ENCODE results near the gene SLC22A8.

- TF ChIP-seq, protein P1, sequence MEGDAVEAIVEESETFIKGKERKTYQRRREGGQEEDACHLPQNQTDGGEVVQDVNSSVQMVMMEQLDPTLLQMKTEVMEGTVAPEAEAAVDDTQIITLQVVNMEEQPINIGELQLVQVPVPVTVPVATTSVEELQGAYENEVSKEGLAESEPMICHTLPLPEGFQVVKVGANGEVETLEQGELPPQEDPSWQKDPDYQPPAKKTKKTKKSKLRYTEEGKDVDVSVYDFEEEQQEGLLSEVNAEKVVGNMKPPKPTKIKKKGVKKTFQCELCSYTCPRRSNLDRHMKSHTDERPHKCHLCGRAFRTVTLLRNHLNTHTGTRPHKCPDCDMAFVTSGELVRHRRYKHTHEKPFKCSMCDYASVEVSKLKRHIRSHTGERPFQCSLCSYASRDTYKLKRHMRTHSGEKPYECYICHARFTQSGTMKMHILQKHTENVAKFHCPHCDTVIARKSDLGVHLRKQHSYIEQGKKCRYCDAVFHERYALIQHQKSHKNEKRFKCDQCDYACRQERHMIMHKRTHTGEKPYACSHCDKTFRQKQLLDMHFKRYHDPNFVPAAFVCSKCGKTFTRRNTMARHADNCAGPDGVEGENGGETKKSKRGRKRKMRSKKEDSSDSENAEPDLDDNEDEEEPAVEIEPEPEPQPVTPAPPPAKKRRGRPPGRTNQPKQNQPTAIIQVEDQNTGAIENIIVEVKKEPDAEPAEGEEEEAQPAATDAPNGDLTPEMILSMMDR (conservative IDR thresholded peaks at IDR 0.05; ENCODE audit: low read depth in 2 of 2) = no peak
- TF ChIP-seq EZH2 (IDR thresholded peaks at IDR 0.05; ENCODE audit: low read depth, unreplicated experiment) (no peak), CREB1 (CRISPR knock-in tag; IDR thresholded peaks at IDR 0.05; ENCODE audit: low read depth) (no peak), POLR2AphosphoS5 (IDR thresholded peaks at IDR 0.05; ENCODE audit: low read depth) (no peak), JUNB (IDR thresholded peaks at IDR 0.05; ENCODE audit: unreplicated experiment) (no peak), REST (IDR thresholded peaks at IDR 0.05; ENCODE audit: unreplicated experiment) (no peak), EZH2phosphoT487 (IDR thresholded peaks at IDR 0.05; ENCODE audit: unreplicated experiment) (no peak), ZNF114 (CRISPR knock-in tag; IDR thresholded peaks at IDR 0.05) (no peak), STAT1 (IDR thresholded peaks at IDR 0.05; ENCODE audit: unreplicated experiment) (no peak), ZNF331 (CRISPR knock-in tag; IDR thresholded peaks at IDR 0.05; ENCODE audit: low read depth) (no peak)
- TF ChIP-seq, protein P2, sequence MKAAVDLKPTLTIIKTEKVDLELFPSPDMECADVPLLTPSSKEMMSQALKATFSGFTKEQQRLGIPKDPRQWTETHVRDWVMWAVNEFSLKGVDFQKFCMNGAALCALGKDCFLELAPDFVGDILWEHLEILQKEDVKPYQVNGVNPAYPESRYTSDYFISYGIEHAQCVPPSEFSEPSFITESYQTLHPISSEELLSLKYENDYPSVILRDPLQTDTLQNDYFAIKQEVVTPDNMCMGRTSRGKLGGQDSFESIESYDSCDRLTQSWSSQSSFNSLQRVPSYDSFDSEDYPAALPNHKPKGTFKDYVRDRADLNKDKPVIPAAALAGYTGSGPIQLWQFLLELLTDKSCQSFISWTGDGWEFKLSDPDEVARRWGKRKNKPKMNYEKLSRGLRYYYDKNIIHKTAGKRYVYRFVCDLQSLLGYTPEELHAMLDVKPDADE (IDR thresholded peaks at IDR 0.05) = no peak
Measured at GRCh38 chr11:62959422-62959980, 56.1 kb downstream of the SLC22A8 start.

All from GM23338 (cell line).